K562 (cell line): Measurements from ENCODE around the gene CDH8.

Source experiments
- BCOR ChIP-seq: fragments of 450-650 bp; IDR thresholded peaks from 2 replicates; pipeline ENCODE4 v1.6.1; 2016
- BHLHE40 ChIP-seq: IDR thresholded peaks from 2 replicates; pipeline ENCODE4 v1.6.1; 2011; ENCODE audit warnings: low read length, improper control_type of control experiment
- EGR1 ChIP-seq: fragments of 450-650 bp; conservative IDR thresholded peaks from 2 replicates; pipeline ENCODE4 v1.6.1; 2017; ENCODE audit warnings: mild to moderate bottlenecking
- EZH2 ChIP-seq: IDR thresholded peaks from 2 replicates; pipeline ENCODE4 v1.6.1; 2012; ENCODE audit warnings: low read depth, mild to moderate bottlenecking, inconsistent platforms, low read length, borderline replicate concordance
- GABPA ChIP-seq: fragments of 200-800 bp; sonication (Bioruptor generic); conservative IDR thresholded peaks from 2 replicates; pipeline ENCODE4 v1.6.1; 2016; ENCODE audit warnings: low read depth, missing genetic modification characterization, missing compliant biosample characterization
- KAT2B ChIP-seq: IDR thresholded peaks from one replicate; pipeline ENCODE4 v1.6.1; 2012; ENCODE audit warnings: low read depth, mild to moderate bottlenecking, control low read depth, inconsistent platforms, low read length, moderate library complexity
- RBM39 ChIP-seq: fragments of 200-400 bp; formaldehyde crosslinking; optimal IDR thresholded peaks from 2 replicates; pipeline ENCODE3; 2018; ENCODE audit warnings: low read depth, low read length
- SMAD1 ChIP-seq: fragments of 150-350 bp; IDR thresholded peaks from 2 replicates; pipeline ENCODE4 v1.6.1; 2014; ENCODE audit warnings: low read length, low read depth; ENCODE audit not compliant: partially characterized antibody
- SP1 ChIP-seq: sonication (generic); formaldehyde crosslinking; IDR thresholded peaks from 2 replicates; pipeline ENCODE4 v1.8.1; 2022; ENCODE audit warnings: mild to moderate bottlenecking, missing genetic modification reagents
- TARDBP ChIP-seq: fragments of 450-650 bp; IDR thresholded peaks from 2 replicates; pipeline ENCODE4 v1.6.1; 2016
- TCF3 ChIP-seq: sonication (generic); formaldehyde crosslinking; IDR thresholded peaks from 2 replicates; pipeline ENCODE4 v1.4.0; 2020; ENCODE audit warnings: mild to moderate bottlenecking, missing genetic modification reagents
- TF ChIP-seq, protein P1 (sequence below): sonication (generic); formaldehyde crosslinking; IDR thresholded peaks from 2 replicates; pipeline ENCODE4 v1.9.0; 2022; ENCODE audit warnings: mild to moderate bottlenecking, missing genetic modification reagents
- TF ChIP-seq, protein P2 (sequence below), 2 experiments: fragments of 450-650 bp; IDR thresholded peaks; 2 replicates each; pipeline ENCODE4 v1.6.1; 2016; ENCODE audit warnings: mild to moderate bottlenecking in 2 of 2, borderline replicate concordance in 1 of 2, low read depth in 1 of 2, moderate library complexity in 1 of 2
- TF ChIP-seq, protein P3 (sequence below), 3 experiments: IDR thresholded peaks in 2 of 3; conservative IDR thresholded peaks in 1 of 3; 2 replicates each; pipeline ENCODE4 v1.5.1; 2011 to 2012; ENCODE audit warnings: low read length in 3 of 3, mild to moderate bottlenecking in 3 of 3, control low read depth in 2 of 3, improper control_type of control experiment in 1 of 3, inconsistent platforms in 1 of 3, low read depth in 1 of 3, mixed read lengths in 1 of 3, moderate library complexity in 1 of 3; ENCODE audit not compliant: insufficient read depth in 2 of 3

DNA sequence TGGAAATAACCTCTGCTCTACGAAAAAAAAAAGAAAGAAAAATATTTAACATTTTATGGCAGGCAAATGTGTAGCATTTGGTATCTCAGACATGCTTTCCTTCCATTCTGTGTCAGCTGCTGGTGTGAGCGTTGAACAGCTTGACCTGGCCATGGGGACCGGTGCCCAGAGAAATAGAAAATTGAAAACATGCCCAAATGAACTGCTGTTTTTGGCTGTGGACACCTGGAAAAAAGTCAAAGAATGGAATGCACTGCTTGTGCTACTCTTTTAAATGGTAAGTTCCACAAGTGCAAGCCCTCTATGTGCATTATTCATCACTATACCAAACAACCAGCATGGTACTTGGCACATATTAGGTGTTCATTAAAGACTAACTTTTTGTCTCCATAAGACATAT lies 127.2 kb downstream of the CDH8 start:
- TF ChIP-seq BHLHE40, result no peak
- TF ChIP-seq GABPA (tag), result no peak
- TF ChIP-seq, protein P1, sequence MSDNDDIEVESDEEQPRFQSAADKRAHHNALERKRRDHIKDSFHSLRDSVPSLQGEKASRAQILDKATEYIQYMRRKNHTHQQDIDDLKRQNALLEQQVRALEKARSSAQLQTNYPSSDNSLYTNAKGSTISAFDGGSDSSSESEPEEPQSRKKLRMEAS (CRISPR knock-in tag), result no peak
- no peak for TF ChIP-seq EGR1
- TF ChIP-seq TCF3, result no peak
- TF ChIP-seq SP1 (CRISPR knock-in tag), result no peak
- no peak for TF ChIP-seq TARDBP
- TF ChIP-seq SMAD1, result no peak
- TF ChIP-seq, protein P2, sequence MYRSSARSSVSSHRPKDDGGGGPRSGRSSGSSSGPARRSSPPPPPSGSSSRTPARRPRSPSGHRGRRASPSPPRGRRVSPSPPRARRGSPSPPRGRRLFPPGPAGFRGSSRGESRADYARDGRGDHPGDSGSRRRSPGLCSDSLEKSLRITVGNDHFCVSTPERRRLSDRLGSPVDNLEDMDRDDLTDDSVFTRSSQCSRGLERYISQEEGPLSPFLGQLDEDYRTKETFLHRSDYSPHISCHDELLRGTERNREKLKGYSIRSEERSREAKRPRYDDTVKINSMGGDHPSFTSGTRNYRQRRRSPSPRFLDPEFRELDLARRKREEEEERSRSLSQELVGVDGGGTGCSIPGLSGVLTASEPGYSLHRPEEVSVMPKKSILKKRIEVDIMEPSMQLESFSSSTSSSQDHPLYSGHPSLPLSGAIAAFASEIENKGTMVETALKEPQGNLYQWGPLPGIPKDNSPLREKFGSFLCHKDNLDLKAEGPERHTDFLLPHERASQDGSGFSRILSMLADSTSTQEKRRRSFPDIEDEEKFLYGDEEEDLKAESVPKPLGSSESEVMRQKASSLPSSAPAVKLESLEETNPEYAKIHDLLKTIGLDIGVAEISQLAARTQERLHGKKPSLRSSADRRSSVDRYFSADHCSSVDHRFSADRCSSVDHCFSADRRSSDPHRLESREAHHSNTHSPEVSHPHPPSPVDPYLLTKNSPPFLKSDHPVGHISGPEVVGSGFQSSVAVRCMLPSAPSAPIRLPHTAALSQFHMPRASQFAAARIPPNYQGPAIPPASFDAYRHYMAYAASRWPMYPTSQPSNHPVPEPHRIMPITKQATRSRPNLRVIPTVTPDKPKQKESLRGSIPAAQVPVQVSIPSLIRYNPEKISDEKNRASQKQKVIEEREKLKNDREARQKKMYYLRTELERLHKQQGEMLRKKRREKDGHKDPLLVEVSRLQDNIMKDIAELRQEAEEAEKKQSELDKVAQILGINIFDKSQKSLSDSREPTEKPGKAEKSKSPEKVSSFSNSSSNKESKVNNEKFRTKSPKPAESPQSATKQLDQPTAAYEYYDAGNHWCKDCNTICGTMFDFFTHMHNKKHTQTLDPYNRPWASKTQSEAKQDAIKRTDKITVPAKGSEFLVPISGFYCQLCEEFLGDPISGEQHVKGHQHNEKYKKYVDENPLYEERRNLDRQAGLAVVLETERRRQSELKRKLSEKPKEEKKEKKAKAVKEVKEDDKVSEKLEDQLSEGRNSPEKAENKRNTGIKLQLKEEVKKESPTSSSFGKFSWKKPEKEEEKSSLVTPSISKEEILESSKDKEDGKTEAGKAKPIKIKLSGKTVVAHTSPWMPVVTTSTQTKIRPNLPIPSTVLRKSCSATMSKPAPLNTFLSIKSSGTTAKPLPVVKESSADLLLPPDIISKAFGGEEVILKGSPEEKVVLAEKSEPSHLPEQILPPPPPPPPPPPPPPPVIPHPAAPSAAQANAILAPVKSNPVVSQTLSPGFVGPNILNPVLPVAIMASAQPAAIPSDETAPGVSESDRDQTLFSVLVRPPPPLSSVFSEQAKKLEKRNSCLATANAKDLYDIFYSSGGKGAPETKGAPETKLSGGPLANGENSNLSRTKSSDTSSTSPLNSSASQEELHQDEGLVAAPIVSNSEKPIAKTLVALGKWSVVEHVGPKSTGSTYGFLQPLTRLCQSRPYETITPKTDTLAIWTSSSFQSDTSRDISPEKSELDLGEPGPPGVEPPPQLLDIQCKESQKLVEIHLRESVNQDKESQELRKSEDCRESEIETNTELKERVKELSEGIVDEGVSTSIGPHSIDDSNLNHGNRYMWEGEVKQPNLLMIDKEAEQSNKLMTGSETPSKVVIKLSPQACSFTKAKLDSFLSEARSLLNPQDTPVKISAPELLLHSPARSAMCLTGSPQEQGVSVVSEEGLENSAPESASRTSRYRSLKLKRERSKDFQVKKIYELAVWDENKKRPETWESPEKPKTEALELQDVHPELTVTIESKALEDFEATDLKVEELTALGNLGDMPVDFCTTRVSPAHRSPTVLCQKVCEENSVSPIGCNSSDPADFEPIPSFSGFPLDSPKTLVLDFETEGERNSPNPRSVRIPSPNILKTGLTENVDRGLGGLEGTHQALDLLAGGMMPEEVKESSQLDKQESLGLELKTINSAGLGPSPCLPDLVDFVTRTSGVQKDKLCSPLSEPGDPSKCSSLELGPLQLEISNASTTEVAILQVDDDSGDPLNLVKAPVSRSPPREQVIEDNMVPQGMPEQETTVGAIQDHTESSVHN (IDR thresholded peaks at IDR 0.05; ENCODE audit: borderline replicate concordance in 1 of 2, low read depth in 1 of 2), result no peak
- no peak for TF ChIP-seq KAT2B
- TF ChIP-seq BCOR, result no peak
- TF ChIP-seq RBM39, result no peak
- no peak for TF ChIP-seq EZH2
- TF ChIP-seq, protein P3, sequence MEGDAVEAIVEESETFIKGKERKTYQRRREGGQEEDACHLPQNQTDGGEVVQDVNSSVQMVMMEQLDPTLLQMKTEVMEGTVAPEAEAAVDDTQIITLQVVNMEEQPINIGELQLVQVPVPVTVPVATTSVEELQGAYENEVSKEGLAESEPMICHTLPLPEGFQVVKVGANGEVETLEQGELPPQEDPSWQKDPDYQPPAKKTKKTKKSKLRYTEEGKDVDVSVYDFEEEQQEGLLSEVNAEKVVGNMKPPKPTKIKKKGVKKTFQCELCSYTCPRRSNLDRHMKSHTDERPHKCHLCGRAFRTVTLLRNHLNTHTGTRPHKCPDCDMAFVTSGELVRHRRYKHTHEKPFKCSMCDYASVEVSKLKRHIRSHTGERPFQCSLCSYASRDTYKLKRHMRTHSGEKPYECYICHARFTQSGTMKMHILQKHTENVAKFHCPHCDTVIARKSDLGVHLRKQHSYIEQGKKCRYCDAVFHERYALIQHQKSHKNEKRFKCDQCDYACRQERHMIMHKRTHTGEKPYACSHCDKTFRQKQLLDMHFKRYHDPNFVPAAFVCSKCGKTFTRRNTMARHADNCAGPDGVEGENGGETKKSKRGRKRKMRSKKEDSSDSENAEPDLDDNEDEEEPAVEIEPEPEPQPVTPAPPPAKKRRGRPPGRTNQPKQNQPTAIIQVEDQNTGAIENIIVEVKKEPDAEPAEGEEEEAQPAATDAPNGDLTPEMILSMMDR (IDR thresholded peaks at IDR 0.05 in 2 of 3, conservative IDR thresholded peaks at IDR 0.05 in 1 of 3; ENCODE audit: insufficient read depth in 2 of 3, low read depth in 1 of 3, low read length in 3 of 3), result no peak
